HepG2 (cell line): Measurements from ENCODE around the gene PSMD4. TPM values are rescaled to one million over a fixed set of nuclear protein-coding genes. Genes with fewer than 3 reads are reported as not detected.

Source experiments
- ATF7-NPFF ChIP-seq: sonication (generic); formaldehyde crosslinking; IDR thresholded peaks from 2 replicates; pipeline ENCODE4 v1.8.1; 2023; ENCODE audit warnings: mild to moderate bottlenecking, low read depth, missing genetic modification reagents, moderate library complexity
- CREBL2 ChIP-seq: sonication (generic); formaldehyde crosslinking; IDR thresholded peaks from 2 replicates; pipeline ENCODE4 v1.8.1; 2023; ENCODE audit warnings: missing genetic modification reagents, mild to moderate bottlenecking, borderline replicate concordance
- DZIP1 ChIP-seq: sonication (generic); formaldehyde crosslinking; IDR thresholded peaks from 2 replicates; pipeline ENCODE4 v1.5.0; 2020; ENCODE audit warnings: mild to moderate bottlenecking, missing genetic modification reagents
- GATAD2A ChIP-seq: IDR thresholded peaks from 2 replicates; pipeline ENCODE4 v1.6.1; 2016
- GPN1 ChIP-seq: sonication (generic); formaldehyde crosslinking; IDR thresholded peaks from 2 replicates; pipeline ENCODE4 v1.5.1; 2020; ENCODE audit warnings: missing genetic modification reagents, borderline replicate concordance
- GRHL1 ChIP-seq: sonication (generic); formaldehyde crosslinking; conservative IDR thresholded peaks from 2 replicates; pipeline ENCODE4 v1.8.0; 2022; ENCODE audit warnings: missing genetic modification reagents
- KMT2A ChIP-seq: sonication (generic); formaldehyde crosslinking; IDR thresholded peaks from 2 replicates; pipeline ENCODE4 v1.4.0; 2020; ENCODE audit warnings: missing genetic modification reagents
- MYC ChIP-seq: sonication (generic); formaldehyde crosslinking; IDR thresholded peaks from 2 replicates; pipeline ENCODE4 v1.9.0; 2021; ENCODE audit warnings: missing genetic modification reagents, borderline replicate concordance
- NFATC3 ChIP-seq: sonication (generic); formaldehyde crosslinking; IDR thresholded peaks from 2 replicates; pipeline ENCODE4 v1.5.1; 2020; ENCODE audit warnings: mild to moderate bottlenecking, missing genetic modification reagents
- RORA ChIP-seq: sonication (generic); formaldehyde crosslinking; IDR thresholded peaks from 2 replicates; pipeline ENCODE4 v1.5.0; 2020; ENCODE audit warnings: mild to moderate bottlenecking, missing genetic modification reagents, moderate library complexity
- SPEN ChIP-seq: sonication (generic); formaldehyde crosslinking; IDR thresholded peaks from 2 replicates; pipeline ENCODE4 v1.5.1; 2020; ENCODE audit warnings: low read depth, mild to moderate bottlenecking, missing genetic modification reagents
- TMF1 ChIP-seq: sonication (generic); formaldehyde crosslinking; IDR thresholded peaks from 2 replicates; pipeline ENCODE4 v1.8.1; 2022; ENCODE audit warnings: low read depth, missing genetic modification reagents
- TRIM22 ChIP-seq: fragments of 450-650 bp; IDR thresholded peaks from 2 replicates; pipeline ENCODE4 v1.6.1; 2017
- ZGPAT ChIP-seq: IDR thresholded peaks from 2 replicates; pipeline ENCODE4 v1.6.1; 2016; ENCODE audit warnings: mild to moderate bottlenecking
- ZNF124 ChIP-seq: sonication (generic); formaldehyde crosslinking; IDR thresholded peaks from 2 replicates; pipeline ENCODE4 v1.4.0; 2020; ENCODE audit warnings: missing genetic modification reagents
- ZNF138 ChIP-seq: sonication (generic); formaldehyde crosslinking; IDR thresholded peaks from 2 replicates; pipeline ENCODE4 v1.5.0; 2020; ENCODE audit warnings: mild to moderate bottlenecking, low read depth, missing genetic modification reagents
- ZNF256 ChIP-seq: sonication (generic); formaldehyde crosslinking; conservative IDR thresholded peaks from 2 replicates; pipeline ENCODE4 v1.4.0; 2020; ENCODE audit warnings: missing genetic modification reagents
- ZNF343 ChIP-seq: sonication (generic); formaldehyde crosslinking; IDR thresholded peaks from 2 replicates; pipeline ENCODE4 v1.4.0; 2020; ENCODE audit warnings: mild to moderate bottlenecking, missing genetic modification reagents
- ZNF501 ChIP-seq: sonication (generic); formaldehyde crosslinking; IDR thresholded peaks from 2 replicates; pipeline ENCODE4 v1.5.1; 2020; ENCODE audit warnings: mild to moderate bottlenecking, moderate library complexity, missing genetic modification reagents
- ZNF672 ChIP-seq: sonication (generic); formaldehyde crosslinking; IDR thresholded peaks from 2 replicates; pipeline ENCODE4 v1.8.1; 2022; ENCODE audit warnings: missing genetic modification reagents
- ZNF761 ChIP-seq: sonication (generic); formaldehyde crosslinking; conservative IDR thresholded peaks from 2 replicates; pipeline ENCODE4 v1.4.0; 2020; ENCODE audit warnings: mild to moderate bottlenecking, missing genetic modification reagents
- polyA plus RNA-seq, 8 experiments: library from polyadenylated mRNA; depleted of rRNA in 3 of 8; stranded (reverse) in 7 of 8; unstranded in 1 of 8; fragments of >200 nt; fragmentation: Illumina TruSeq in 4 of 8; extraction: Trizol in 4 of 8; gene quantifications; 2 replicates each; pipeline versions ENCODE4 v1.2.1 to v1.2.3, GENCODE V29; 2011 to 2016; ENCODE audit warnings: low read depth in 4 of 8, missing spikeins in 1 of 8, mixed read lengths in 1 of 8; ENCODE audit not compliant: insufficient read depth in 1 of 8
- total RNA-seq, 5 experiments: library from RNA; depleted of rRNA; stranded (reverse); fragments of >200 nt; fragmentation: Illumina TruSeq; extraction: Trizol; gene quantifications; 2 replicates each; pipeline ENCODE4 v1.2.3, GENCODE V29; 2016; ENCODE audit warnings: low read depth in 1 of 5

The PSMD4 gene
- total and polyA plus RNA-seq, 2 of the 13 experiments (the other 11 are each of a cell fraction or from before 2014, with no cell fraction given): 194 to 243 TPM

- TF ChIP-seq ZNF761 (CRISPR knock-in tag) (no peak), RORA (CRISPR knock-in tag) (no peak), ZNF343 (no peak), ZGPAT (CRISPR knock-in tag) (peak; percentile 60; the same call in 1 of the 2 replicates), ZNF124 (no peak), NFATC3 (CRISPR knock-in tag) (0 out of 2 replicates have a peak, but pooled peaks have one; percentile 68), MYC (CRISPR knock-in tag) (peak; percentile 21), ZNF138 (CRISPR knock-in tag) (no peak), GATAD2A (peak; percentile 62), CREBL2 (CRISPR knock-in tag) (0 out of 2 replicates have a peak, but pooled peaks have one; percentile 87), SPEN (CRISPR knock-in tag) (no peak; the same call in none of the 2 replicates), GRHL1 (no peak), ZNF672 (CRISPR knock-in tag) (no peak), TRIM22 (no peak), KMT2A (CRISPR knock-in tag) (peak; percentile 6; the same call in 1 of the 2 replicates), ZNF501 (CRISPR knock-in tag) (peak; percentile 93), ZNF256 (peak; percentile 42; the same call in 1 of the 2 replicates), TMF1 (CRISPR knock-in tag) (no peak; the same call in 1 of the 2 replicates), GPN1 (CRISPR knock-in tag) (no peak), ATF7-NPFF (peak; percentile 58), DZIP1 (CRISPR knock-in tag) (no peak)
These were observed 26.9 kb downstream of the PSMD4 start (continued) for GRCh38 chr1:151281225-151281968.
